ENCODE results near the gene EDIL3. TPM values are rescaled to one million over a fixed set of nuclear protein-coding genes. Genes with fewer than 3 reads are reported as not detected.

The EDIL3 gene
- total and polyA plus RNA-seq, 2 donors (not counting 1 experiment from before 2014, with no cell fraction given) = not detected

- no peaks in the 10 kb centered on the region for H3K4me1 ChIP-seq (ENCODE audit: control insufficient read depth in 2 of 2, insufficient read depth in 2 of 2, low read length in 2 of 2)
- DNase-seq (no peak), ATAC-seq (ENCODE audit: low read depth) (no peak)
- no peaks in the 10 kb centered on the region for H3K9me3 ChIP-seq (ENCODE audit: control extremely low read depth in 1 of 3, control insufficient read depth in 2 of 3, insufficient read depth in 1 of 3, low read length in 2 of 3)
- no peak overlapping the region for H2AFZ ChIP-seq (ENCODE audit: insufficient read depth, low read depth, low read length, poor library complexity, severe bottlenecking)
- no peaks in the 10 kb centered on the region for H3K27me3 ChIP-seq (replicated peaks in 1 of 4; ENCODE audit: control extremely low read depth in 1 of 4, control insufficient read depth in 3 of 4, insufficient read depth in 4 of 4, low read length in 3 of 4)
- H3K4me2 ChIP-seq (replicated peaks; ENCODE audit: low read depth, low read length, poor library complexity, severe bottlenecking) = no peak overlapping the region
- no peaks in the 10 kb centered on the region for H4K20me1 ChIP-seq (ENCODE audit: control insufficient read depth, insufficient read depth, low read length, poor library complexity, severe bottlenecking)
- H3K27ac Mint-ChIP-seq = no peak overlapping the region
- H3K9me3 Mint-ChIP-seq (ENCODE audit: insufficient read depth) = no peaks in the 10 kb centered on the region
- no peak for TF ChIP-seq CTCF (IDR thresholded peaks at IDR 0.05)
- H3K4me1 Mint-ChIP-seq = no peaks in the 10 kb centered on the region
- POLR2A ChIA-PET = no interaction called here
- no peaks in the 10 kb centered on the region for H3K36me3 ChIP-seq (replicated peaks in 1 of 2; ENCODE audit: control extremely low read depth in 1 of 2, control insufficient read depth in 1 of 2, extremely low read depth in 1 of 2, insufficient read depth in 2 of 2, low read length in 1 of 2)
- no peaks in the 10 kb centered on the region for H3K79me2 ChIP-seq (ENCODE audit: control insufficient read depth, insufficient read depth, low read length)
- no peaks in the 10 kb centered on the region for H3K27me3 Mint-ChIP-seq
- CTCF ChIA-PET = no interaction called here
- H3K4me3 ChIP-seq (ENCODE audit: control extremely low read depth in 1 of 5, extremely low read depth in 1 of 5, insufficient read depth in 1 of 5, low read depth in 2 of 5, low read length in 4 of 5) = no peak overlapping the region
- no peak overlapping the region for H3K9ac ChIP-seq (ENCODE audit: low read length)
- intact Hi-C loops (cut with micrococcal nuclease) = no loop called here
- H3K27ac ChIP-seq (ENCODE audit: low read length in 2 of 2) = no peak overlapping the region
- no peak overlapping the region for H3K4me3 Mint-ChIP-seq
- 100% methylated on average over 2 of the region's 9 CpGs for WGBS (ENCODE audit: insufficient coverage)
These were observed 393.0 kb downstream of the EDIL3 start for GRCh38 chr5:83991566-83992224.

- Histone ChIP-seq H4K20me1 (ENCODE audit: control insufficient read depth, insufficient read depth, low read length, poor library complexity, severe bottlenecking) (no peaks in the 10 kb centered on the region), H3K79me2 (ENCODE audit: control insufficient read depth, insufficient read depth, low read length) (no peaks in the 10 kb centered on the region), H3K36me3 (replicated peaks in 1 of 2; ENCODE audit: control extremely low read depth in 1 of 2, control insufficient read depth in 1 of 2, extremely low read depth in 1 of 2, insufficient read depth in 2 of 2, low read length in 1 of 2) (no peaks in the 10 kb centered on the region), H3K27ac (ENCODE audit: low read length in 2 of 2) (no peak overlapping the region), H3K9me3 (ENCODE audit: control extremely low read depth in 1 of 3, control insufficient read depth in 2 of 3, insufficient read depth in 1 of 3, low read length in 2 of 3) (no peaks in the 10 kb centered on the region), H2AFZ (ENCODE audit: insufficient read depth, low read depth, low read length, poor library complexity, severe bottlenecking) (no peak overlapping the region), H3K4me2 (replicated peaks; ENCODE audit: low read depth, low read length, poor library complexity, severe bottlenecking) (no peak overlapping the region), H3K27me3 (replicated peaks in 1 of 4; ENCODE audit: control extremely low read depth in 1 of 4, control insufficient read depth in 3 of 4, insufficient read depth in 4 of 4, low read length in 3 of 4) (no peaks in the 10 kb centered on the region), H3K4me3 (ENCODE audit: control extremely low read depth in 1 of 5, extremely low read depth in 1 of 5, insufficient read depth in 1 of 5, low read depth in 2 of 5, low read length in 4 of 5) (no peak overlapping the region), H3K4me1 (ENCODE audit: control insufficient read depth in 2 of 2, insufficient read depth in 2 of 2, low read length in 2 of 2) (no peaks in the 10 kb centered on the region), H3K9ac (ENCODE audit: low read length) (no peak overlapping the region)
- no peak overlapping the region for H3K4me3 Mint-ChIP-seq
- H3K4me1 Mint-ChIP-seq = no peaks in the 10 kb centered on the region
- no peaks in the 10 kb centered on the region for H3K9me3 Mint-ChIP-seq (ENCODE audit: insufficient read depth)
- ATAC-seq (ENCODE audit: low read depth) = no peak
- intact Hi-C loops (cut with micrococcal nuclease) = no loop called here
- TF ChIP-seq CTCF (IDR thresholded peaks at IDR 0.05) (no peak), EZH2 (IDR thresholded peaks at IDR 0.05; ENCODE audit: borderline replicate concordance, insufficient read depth, low read depth, low read length, poor library complexity, severe bottlenecking) (no peak)
- CTCF ChIA-PET = no interaction called here
- no peaks in the 10 kb centered on the region for H3K27me3 Mint-ChIP-seq
- H3K27ac Mint-ChIP-seq = no peak overlapping the region
- POLR2A ChIA-PET = no interaction called here
- no peak for DNase-seq
These were observed 396.4 kb downstream of the EDIL3 start for GRCh38 chr5:83988293-83988685.

Data from B cell (primary cell).